ENCODE results near the gene SLC6A18.

DNA sequence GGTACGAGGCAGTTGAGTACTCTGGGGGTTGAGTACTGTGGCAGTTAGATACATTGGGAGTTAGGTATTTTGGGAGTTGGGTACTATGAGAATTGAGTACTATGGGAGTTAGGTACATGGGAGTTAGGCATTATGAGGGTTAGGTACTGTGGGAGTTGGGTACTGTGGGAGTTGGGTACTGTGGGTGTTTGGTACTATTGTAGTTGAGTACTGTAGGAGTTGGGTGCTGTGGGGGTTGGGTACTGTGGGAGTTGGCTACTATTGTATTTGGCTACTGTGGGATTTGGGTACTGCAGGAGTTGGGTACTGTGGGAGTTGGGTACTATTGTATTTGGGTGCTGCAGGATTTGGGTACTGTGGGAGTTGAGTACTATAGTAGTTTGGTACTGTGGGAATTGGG is 28.6 kb upstream of the SLC6A18 start:
- no peak for TF ChIP-seq CTCF (IDR thresholded peaks at IDR 0.05 in 2 of 3, conservative IDR thresholded peaks at IDR 0.05 in 1 of 3; ENCODE audit: insufficient read depth in 2 of 3, low read depth in 1 of 3, low read length in 3 of 3)
- no peak for TF ChIP-seq YY1 (IDR thresholded peaks at IDR 0.05; ENCODE audit: borderline replicate concordance in 1 of 3, control insufficient read depth in 1 of 3, extremely low read depth in 1 of 3, insufficient read depth in 3 of 3, insufficient read length in 1 of 3, insufficient replicate concordance in 2 of 3, low read depth in 1 of 3, low read length in 2 of 3)
- no peak for TF ChIP-seq GABPB1 (CRISPR knock-in tag; IDR thresholded peaks at IDR 0.05)
- no peak for TF ChIP-seq TCF3 (CRISPR knock-in tag; IDR thresholded peaks at IDR 0.05)
- TF ChIP-seq ZKSCAN8 (CRISPR knock-in tag; IDR thresholded peaks at IDR 0.05): no peak
- no peak for TF ChIP-seq ZNF197 (CRISPR knock-in tag; IDR thresholded peaks at IDR 0.05; ENCODE audit: low read depth)
- TF ChIP-seq, protein P1, sequence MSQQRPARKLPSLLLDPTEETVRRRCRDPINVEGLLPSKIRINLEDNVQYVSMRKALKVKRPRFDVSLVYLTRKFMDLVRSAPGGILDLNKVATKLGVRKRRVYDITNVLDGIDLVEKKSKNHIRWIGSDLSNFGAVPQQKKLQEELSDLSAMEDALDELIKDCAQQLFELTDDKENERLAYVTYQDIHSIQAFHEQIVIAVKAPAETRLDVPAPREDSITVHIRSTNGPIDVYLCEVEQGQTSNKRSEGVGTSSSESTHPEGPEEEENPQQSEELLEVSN (IDR thresholded peaks at IDR 0.05; ENCODE audit: borderline replicate concordance in 1 of 2, extremely low read depth in 1 of 2, insufficient read depth in 1 of 2, insufficient read length in 1 of 2, low read depth in 1 of 2, low read length in 1 of 2, poor library complexity in 1 of 2, severe bottlenecking in 1 of 2): no peak
- TF ChIP-seq ATF2 (CRISPR knock-in tag; IDR thresholded peaks at IDR 0.05): no peak
- no peak for TF ChIP-seq MAFK (IDR thresholded peaks at IDR 0.05; ENCODE audit: low read length)

Data from K562 (cell line).